RKO (cell line): Measurements from ENCODE around the gene PRKN.
A peak's percentile ranks its signal among the peaks of the same experiment; 100 is the strongest.

Experiments
- DNase-seq: peaks from one replicate; pipeline ENCODE4 v3.0.0-alpha.2; 2016; ENCODE audit warnings: low spot score

The PRKN gene

GRCh38 chr6:161658211-161658610, 1069.4 kb downstream of the PRKN start:
- no peak for DNase-seq

- no peak for DNase-seq
These were observed 1073.4 kb downstream of the PRKN start for GRCh38 chr6:161654209-161654608.

GRCh38 chr6:161651949-161652348, 1075.6 kb downstream of the PRKN start:
- DNase-seq = no peak

GRCh38 chr6:161649841-161650240, 1077.7 kb downstream of the PRKN start:
- DNase-seq = no peak

- DNase-seq = no peak
These were observed 1078.5 kb downstream of the PRKN start for GRCh38 chr6:161649068-161649467.

- DNase-seq = no peak
These were observed 1080.3 kb downstream of the PRKN start for GRCh38 chr6:161647234-161647633.

GRCh38 chr6:161644521-161644920, 1083.0 kb downstream of the PRKN start:
- no peak for DNase-seq

- no peak for DNase-seq
These were observed 1086.4 kb downstream of the PRKN start for GRCh38 chr6:161641175-161641574.

GRCh38 chr6:161639772-161640171, 1087.8 kb downstream of the PRKN start:
- no peak for DNase-seq

- no peak for DNase-seq
These were observed 1089.9 kb downstream of the PRKN start for GRCh38 chr6:161637658-161638057.

GRCh38 chr6:161636882-161637430, 1090.6 kb downstream of the PRKN start:
- DNase-seq = no peak

- no peak for DNase-seq
These were observed 1091.6 kb downstream of the PRKN start for GRCh38 chr6:161635975-161636374.

- no peak for DNase-seq
These were observed 1092.7 kb downstream of the PRKN start for GRCh38 chr6:161634916-161635315.

- DNase-seq = no peak
These were observed 1095.8 kb downstream of the PRKN start for GRCh38 chr6:161631676-161632194.

GRCh38 chr6:161630674-161631073, 1096.9 kb downstream of the PRKN start:
- DNase-seq = no peak

GRCh38 chr6:161626132-161626676, 1101.4 kb downstream of the PRKN start:
- DNase-seq = no peak

GRCh38 chr6:161624111-161624510, 1103.5 kb downstream of the PRKN start:
- DNase-seq = no peak

GRCh38 chr6:161622779-161623178, 1104.8 kb downstream of the PRKN start:
- no peak for DNase-seq

- peak; percentile 48 for DNase-seq
These were observed 1108.6 kb downstream of the PRKN start for GRCh38 chr6:161618831-161619454.

GRCh38 chr6:161613711-161614110, 1113.9 kb downstream of the PRKN start:
- no peak for DNase-seq

GRCh38 chr6:161608771-161609170, 1118.8 kb downstream of the PRKN start:
- DNase-seq = no peak

GRCh38 chr6:161607696-161608297, 1119.8 kb downstream of the PRKN start:
- no peak for DNase-seq

- no peak for DNase-seq
These were observed 1125.2 kb downstream of the PRKN start for GRCh38 chr6:161602359-161602758.
